Measurements from ENCODE around the gene APOA4. TPM values are rescaled to one million over a fixed set of nuclear protein-coding genes. Genes with fewer than 3 reads are reported as not detected.

APOA4 gene
- total RNA-seq, 4 donors from 2014 or later = not detected

DNA sequence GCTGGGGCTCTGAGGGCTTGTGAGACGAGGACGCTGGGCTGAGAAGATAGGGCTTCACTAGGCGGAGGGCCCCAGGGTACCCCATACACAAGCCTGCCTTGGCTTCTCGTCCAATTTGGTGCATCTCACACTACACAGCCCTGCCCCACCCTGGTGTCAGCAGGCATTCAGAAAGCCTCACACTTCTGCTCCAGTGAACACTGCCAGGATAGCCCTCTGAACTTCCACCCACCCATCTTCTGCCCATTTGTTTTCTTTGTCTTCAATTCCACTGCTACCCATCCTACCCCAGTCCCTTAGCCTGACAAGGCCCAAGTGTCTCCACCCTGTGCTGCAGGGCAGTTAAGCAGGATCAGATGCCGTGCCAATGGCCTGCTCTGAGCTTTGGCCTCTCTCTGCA lies 48.4 kb downstream of the APOA4 start:
- TF ChIP-seq, protein P1, sequence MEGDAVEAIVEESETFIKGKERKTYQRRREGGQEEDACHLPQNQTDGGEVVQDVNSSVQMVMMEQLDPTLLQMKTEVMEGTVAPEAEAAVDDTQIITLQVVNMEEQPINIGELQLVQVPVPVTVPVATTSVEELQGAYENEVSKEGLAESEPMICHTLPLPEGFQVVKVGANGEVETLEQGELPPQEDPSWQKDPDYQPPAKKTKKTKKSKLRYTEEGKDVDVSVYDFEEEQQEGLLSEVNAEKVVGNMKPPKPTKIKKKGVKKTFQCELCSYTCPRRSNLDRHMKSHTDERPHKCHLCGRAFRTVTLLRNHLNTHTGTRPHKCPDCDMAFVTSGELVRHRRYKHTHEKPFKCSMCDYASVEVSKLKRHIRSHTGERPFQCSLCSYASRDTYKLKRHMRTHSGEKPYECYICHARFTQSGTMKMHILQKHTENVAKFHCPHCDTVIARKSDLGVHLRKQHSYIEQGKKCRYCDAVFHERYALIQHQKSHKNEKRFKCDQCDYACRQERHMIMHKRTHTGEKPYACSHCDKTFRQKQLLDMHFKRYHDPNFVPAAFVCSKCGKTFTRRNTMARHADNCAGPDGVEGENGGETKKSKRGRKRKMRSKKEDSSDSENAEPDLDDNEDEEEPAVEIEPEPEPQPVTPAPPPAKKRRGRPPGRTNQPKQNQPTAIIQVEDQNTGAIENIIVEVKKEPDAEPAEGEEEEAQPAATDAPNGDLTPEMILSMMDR (IDR thresholded peaks at IDR 0.05; ENCODE audit: low read depth) = no peak

DNA sequence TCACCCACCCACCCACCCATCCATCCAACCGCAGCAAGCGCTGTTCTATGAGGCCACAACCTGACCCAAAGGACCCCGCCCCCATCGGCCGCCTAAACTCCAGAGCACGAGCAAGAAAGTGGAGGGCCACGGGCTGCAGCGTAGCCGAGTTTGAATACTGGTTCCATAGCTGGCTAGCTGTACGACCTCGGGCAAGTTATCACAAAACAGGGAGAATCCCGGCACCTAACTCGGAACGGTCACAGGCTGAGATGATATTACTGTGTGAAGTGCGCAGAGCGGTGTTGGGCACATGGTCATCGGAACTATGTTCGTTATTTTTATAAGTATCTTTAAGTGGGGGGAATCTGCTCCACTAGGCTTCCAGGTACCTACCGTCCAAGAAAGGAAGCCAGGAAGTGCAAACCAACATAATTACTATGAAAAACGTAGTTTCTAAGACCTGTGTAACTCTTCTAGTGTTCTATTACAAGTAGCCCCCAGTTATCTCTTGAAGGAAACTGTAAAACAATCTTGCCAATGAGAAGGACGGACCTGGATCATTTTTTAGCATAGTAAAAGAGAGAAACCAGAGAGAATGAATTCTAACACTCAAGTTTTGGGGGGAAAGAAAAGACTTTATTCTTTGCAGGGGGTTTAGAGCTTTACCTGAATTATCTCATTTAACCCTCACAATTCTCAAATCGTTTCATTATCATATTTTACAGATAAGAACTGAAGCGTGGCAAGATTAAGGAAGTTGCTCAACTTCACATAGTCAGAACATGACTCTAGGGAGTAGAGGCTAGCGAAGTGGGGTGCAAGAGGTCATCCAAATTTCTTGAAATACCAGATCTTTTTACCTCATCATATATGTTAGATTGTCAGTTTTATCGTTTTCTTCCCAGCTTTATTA lies 49.7 kb downstream of the APOA4 start:
- TF ChIP-seq, protein P1 (IDR thresholded peaks at IDR 0.05; ENCODE audit: low read depth) = no peak

DNA sequence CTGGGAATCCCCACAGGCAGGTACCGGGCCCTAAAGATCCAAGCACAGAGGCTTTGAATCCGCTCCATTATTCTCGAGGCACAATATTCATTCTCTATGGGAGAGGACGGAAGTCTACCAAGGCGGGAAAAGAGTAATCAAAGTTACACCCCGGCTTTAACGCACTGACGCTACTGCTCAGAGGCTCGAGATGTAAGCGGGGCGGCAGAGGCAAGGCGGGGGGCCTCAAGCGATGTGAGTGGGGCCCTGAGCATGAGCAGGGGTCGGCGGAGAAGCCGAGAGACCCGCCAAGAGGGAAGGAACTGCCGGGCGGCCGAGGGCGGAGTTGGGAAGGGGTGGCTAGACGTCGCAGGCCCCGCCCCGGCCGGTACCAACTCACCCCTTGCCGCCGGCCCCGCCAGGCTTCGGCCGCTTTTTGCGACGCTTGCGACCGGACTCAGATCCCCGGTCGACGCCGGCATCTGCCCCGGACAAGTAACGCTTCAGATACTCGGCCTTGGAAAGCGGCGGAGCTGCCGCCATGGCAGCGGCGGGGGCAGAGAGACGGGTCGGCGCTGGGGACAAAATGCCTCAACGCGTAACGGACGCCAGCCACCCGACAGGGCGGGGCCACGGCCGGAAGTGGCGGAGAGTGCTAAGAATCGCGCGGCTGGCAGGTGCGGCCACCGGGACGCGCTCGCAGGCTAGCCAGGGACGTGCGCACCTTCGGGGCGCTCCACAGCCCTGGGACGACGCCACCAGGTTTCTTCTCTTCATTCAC lies 50.5 kb downstream of the APOA4 start, which contains the start of gene BUD13:
BUD13 (minus strand) TSS at position 545 of the 760 bp plus-strand sequence; CDS start at position 522, 23 bp downstream.
- TF ChIP-seq, protein P1 (IDR thresholded peaks at IDR 0.05; ENCODE audit: low read depth) = no peak

DNA sequence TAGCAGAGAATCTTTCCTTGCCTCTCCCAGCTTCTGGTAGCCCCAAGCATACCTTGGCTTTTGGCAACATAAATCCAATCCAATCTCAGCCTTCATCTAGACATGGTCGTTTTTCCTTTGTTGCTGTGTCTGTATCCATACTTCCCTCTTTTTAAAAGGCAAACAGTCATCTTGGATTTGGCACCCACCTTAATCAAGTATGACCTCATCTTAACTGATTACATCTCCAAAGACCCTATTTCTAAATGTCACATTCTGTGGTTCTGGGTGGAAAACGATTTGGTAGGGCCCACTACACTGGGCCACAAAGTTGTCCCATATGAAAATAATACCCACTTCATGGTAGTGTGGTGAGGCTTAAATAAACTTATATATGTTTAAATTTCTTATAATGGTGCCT lies 51.2 kb downstream of the APOA4 start:
- TF ChIP-seq, protein P1 (IDR thresholded peaks at IDR 0.05; ENCODE audit: low read depth) = no peak

Other genes starting within 250 kb of the APOA4 start
- gene BUD13, start 50.3 kb downstream of the APOA4 start, total RNA-seq = 10 to 100 TPM; 11.0 to 12.8 (median 12.5) TPM
- gene ZPR1, start 35.3 kb downstream of the APOA4 start, total RNA-seq = 10 to 100 TPM; 27.6 to 39.4 (median 31.2) TPM
- gene APOA5, start 31.4 kb downstream of the APOA4 start, total RNA-seq = not detected
- gene APOC3, start 6.6 kb upstream of the APOA4 start, total RNA-seq = not detected
- not detected for gene APOA1, start 14.3 kb upstream of the APOA4 start, total RNA-seq

Measured in subcutaneous adipose tissue (tissue), 4 donors.